Activated CD4-positive, alpha-beta T cell treated with anti-CD3 and anti-CD28 coated beads, Interleukin-2, Interleukin-6, amounts not matched to agents 100 ng/mL and 50 ng/mL, durations not matched to agents 16 hours and 8 hours (primary cell): ENCODE data around the gene ZNF223.
A peak's percentile ranks its signal among the peaks of the same experiment; 100 is the strongest.

Experiments used
- DNase-seq: peaks from one replicate; pipeline ENCODE4 v3.0.0-alpha.2; 2020

Gene ZNF223

DNA sequence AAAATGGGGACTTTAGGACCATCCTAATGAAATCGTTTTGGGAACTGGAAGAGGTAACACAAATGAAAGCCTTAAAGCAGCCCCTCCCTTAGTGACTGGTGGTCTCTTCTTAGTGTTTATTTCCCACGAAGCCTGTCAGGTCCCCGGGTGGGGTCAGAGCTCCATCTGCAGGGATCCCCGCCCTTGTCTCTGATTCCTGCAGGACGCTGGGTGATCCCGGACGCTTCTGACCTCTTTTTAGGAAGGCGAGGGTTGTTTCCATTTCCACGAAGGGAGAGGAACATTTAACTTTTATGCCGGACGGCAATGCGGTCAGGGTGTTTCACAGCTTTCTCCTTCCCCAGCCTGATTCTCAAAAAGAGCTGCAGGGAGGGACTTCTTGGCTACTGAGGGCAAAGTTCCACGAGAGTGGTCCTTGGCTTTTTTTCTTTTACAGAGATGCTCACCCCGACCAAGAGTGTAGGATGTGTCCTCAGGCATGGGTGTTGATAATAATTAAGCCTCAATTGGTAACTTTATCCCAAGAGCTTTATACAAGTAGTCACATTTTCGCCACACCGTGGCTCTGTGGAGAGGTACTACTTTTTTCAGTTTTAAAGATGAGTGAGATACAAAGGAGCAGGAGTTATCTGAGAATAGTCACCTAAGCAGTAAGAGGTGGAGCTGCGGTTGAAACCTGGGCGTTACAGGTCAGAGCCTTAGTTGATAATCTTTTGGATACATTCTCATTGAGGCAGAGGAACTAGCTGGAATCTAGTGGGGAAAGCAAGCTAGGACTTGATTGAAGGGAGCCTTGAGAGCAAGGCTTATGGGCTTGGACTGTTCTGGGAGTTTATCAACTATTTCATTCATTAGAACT, 20.9 kb downstream of the ZNF223 start:
- no peak for DNase-seq

DNA sequence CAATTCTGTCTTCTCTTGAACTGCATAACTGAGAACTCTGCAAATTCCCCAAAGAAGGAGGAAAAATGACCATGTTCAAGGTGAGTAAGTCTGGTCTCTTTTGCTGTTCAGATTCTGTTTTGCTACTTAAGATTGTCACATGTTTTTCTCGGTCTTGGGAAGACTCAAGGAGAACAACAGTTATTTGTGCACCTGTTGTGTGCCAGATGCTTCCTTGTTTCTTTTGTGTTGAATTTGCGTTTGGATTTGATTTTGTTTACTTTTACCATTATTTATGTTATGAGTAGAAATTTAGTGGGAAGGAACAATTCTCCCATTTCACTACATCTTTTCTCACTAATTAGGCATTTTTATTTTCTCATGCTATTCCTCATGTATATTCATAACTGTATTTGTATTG, 24.5 kb downstream of the ZNF223 start:
- DNase-seq, result no peak

DNA sequence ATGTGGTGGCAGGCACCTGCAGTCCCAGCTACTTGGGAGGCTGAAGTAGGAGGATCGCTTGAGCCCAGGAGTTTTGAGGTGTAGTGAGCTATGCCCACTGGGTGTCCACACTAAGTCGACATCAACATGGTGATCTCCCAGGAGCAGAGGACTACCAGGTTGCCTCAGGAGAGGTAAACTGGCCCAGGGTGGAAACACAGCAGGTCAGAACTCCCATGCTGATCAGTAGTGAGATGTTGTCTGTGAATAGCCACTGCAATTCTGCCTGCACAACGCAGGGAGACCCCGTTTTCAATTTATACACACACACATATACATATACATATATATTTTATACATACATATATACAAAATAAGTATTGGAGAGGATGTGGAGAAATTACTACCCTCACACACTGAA, 40.3 kb downstream of the ZNF223 start:
- no peak for DNase-seq

DNA sequence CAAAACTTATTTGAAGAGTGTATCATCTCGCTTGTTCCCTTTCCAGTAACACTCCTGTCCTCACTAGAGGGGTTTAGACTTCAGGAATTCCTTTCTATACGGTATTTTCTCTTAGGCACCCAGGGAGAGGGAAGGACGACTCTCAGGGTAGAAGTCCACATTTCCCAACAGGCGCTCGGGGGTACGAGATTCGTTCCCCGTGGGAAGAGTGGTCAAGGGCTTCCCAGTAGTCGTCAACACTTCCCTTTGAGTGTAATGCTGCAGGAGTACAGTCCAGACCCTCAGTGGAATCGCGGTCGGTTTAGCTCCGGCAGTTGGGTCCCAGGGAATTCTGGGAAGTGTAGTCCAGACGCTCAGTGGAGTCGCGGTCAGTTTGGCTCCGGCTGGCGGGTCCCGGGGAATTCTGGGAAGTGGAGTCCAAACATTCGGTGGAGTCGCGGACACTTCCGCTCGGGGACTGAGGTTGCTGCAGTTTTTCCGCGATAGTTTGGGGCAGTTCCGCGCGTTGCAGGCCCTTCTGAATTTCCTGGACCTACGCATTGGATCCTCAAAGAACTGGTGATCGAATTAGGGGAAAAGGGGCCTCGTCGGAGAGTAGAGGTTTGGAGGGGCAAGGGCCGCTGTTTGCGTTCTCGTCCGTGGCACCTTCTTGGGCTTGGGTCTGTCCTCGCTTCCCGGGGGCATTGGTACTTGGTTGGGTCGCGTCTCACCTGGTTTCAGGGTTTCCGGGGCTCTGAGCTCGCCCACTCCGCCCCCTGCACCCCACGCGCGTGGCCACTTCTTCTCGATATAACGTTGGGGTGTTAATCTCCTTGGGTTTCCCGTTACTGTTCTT, 42.3 kb downstream of the ZNF223 start, which contains the start of gene ZNF224:
ZNF224 (plus strand) TSS at position 431 of the 835 bp plus-strand sequence. CDS start 3,513 bp downstream, outside the sequence.
- peak; percentile 92 for DNase-seq

DNA sequence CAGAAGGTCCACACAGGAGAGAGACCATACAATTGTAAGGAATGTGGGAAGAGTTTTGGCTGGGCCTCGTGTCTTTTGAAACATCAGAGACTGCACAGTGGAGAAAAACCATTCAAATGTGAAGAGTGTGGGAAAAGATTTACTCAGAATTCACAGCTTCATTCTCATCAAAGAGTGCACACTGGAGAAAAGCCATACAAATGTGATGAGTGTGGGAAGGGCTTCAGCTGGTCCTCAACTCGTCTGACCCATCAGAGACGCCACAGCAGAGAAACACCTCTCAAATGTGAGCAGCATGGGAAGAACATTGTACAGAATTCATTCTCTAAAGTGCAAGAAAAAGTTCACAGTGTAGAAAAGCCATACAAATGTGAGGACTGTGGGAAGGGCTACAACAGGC, 55.9 kb downstream of the ZNF223 start:
- no peak for DNase-seq

DNA sequence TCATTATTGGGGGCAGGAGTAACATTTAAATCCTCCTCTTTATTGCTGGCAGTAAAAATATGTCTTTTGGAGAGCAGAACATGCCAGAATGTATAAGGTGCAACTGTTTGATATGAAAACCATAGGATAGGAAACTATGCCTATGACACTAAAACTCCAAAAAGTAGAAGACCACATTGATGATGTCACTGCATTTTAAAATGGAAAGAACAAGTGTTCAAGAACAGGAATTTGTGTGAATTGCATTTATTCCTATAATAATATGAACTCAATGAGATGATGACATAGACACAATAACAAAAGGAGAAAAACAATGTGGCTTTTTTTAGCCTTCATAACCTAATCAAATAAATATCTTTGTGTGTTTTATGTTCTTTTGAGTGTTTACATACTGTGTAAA, 57.6 kb downstream of the ZNF223 start:
- no peak for DNase-seq

DNA sequence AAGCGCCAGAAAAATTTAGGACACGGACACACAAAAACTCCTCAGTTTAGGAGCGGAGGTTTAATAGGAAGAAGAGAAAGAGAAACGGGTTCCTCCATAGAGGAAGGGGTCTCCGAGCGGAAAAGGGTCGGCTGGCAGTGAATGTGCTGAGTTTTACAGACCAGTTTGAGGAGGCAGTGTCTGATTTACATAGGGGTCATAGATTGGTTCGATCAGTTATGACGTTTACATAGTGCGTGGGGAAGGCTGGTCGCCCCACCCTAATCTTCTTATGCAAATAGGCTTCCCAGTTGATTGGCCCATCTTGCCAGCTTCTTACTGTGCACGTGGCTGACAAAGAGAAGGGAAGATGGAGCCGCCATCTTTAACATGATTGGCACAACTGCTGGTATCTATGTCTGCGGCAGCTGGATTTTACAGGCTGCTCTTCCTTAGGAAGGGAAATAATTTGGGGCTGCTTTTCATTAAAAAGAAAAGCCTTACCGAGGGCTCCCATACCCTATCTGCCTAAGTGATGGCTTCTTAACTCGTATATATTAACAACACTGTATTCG, 60.2 kb downstream of the ZNF223 start:
- DNase-seq, result peak; percentile 24

DNA sequence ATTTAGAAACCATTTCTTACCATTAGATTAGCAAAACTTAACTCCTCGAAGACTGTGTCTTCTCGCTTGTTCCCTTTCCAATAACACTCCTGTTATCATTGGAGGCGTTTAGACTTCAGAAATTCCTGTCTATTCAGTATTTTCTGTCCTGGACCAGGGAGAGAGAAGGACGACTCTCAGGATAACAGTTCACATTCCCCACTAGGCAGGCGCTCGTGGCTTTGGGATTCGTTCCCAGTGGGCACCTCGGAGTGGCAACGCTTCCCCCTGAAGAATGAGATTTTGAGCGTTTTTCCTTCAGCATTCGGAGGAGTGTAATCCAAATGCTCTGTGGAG, 60.9 kb downstream of the ZNF223 start:
- DNase-seq, result no peak

DNA sequence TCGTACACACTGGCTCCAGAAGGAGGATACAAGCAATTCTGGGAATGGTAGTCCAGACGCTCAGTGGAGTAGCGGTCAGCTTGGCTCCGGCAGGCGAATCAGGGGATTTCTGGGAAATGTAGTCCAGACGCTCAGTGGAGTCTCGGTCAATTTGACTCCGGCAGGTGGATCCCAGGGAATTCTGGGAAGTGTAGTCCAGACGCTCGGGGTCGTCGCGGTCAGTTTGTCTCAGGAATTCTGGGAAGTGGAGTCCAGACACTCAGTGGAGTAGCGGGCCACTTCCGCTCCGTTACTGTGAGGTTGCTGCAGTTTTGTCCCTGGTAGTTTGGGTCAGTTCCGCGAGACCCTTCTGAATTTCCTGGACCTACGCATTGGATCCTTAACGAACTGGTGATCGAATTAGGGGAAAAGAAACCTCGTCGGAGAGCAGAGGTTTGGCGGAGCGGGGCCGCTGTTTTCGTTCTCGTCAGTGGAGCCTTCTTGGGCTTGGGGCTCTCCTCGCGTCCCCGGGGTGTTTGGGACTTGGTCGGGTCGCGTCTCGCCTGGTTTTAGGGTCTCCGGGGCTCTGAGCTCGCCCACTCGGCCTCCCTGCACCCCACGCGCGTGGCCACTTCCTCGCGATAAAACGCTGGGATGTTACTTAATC, 61.4 kb downstream of the ZNF223 start, which contains the start of gene ZNF225:
ZNF225 (plus strand) TSS at position 262 of the 646 bp plus-strand sequence. CDS start 2,429 bp downstream, outside the sequence.
- peak; percentile 95 for DNase-seq

DNA sequence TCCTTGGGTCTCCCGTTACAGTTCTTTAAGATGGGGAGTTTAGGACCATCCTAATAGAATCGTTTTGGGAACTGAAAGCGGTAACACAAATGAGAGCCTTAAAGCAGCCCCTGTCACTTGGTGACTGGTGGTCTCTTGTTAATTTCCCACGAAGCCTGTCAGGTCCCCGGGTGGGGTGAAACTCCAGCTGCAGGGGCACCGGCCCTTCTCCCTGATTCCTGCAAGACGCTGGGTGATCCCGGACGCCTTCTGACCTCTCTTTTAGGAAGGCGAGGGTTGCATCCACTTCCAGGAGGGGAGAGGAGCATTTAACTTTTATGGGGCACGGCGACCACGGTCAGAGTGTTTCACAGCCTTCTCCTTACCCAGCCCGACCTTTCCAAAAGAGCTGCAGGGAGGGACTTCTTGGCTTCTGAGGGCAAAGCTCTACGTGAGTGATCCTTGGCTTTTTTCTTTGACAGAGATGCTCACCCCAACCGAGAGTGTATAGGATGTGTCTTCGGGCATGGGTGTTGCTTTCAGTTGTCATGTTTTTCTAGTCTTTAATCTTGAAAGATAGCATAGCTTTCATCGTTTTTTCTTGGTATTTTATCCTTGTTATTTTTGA, 62.1 kb downstream of the ZNF223 start:
- peak; percentile 3 for DNase-seq
